H9 (cell line): ENCODE data around the gene WT1. TPM values are rescaled to one million over a fixed set of nuclear protein-coding genes. Genes with fewer than 3 reads are reported as not detected.

ENCODE experiments used
- DNase-seq: peaks from one replicate; pipeline ENCODE4 v3.0.0-alpha.2; 2017
- H2AFZ ChIP-seq: one replicate; pipeline ENCODE4 v1.6.1; 2013; ENCODE audit warnings: mild to moderate bottlenecking, low read length, control low read depth, moderate library complexity
- H2AK5ac ChIP-seq: 2 replicates; pipeline ENCODE4 v1.6.1; 2013; ENCODE audit warnings: low read length, control low read depth, mixed read lengths; ENCODE audit not compliant: insufficient read length
- H2BK120ac ChIP-seq: one replicate; pipeline ENCODE4 v1.6.1; 2013; ENCODE audit warnings: low read depth, mild to moderate bottlenecking, low read length, control low read depth, inconsistent platforms; ENCODE audit not compliant: poor library complexity, severe bottlenecking
- H2BK12ac ChIP-seq: 2 replicates; pipeline ENCODE4 v1.6.1; 2013; ENCODE audit warnings: low read length, control low read depth, mixed read lengths, low read depth; ENCODE audit not compliant: insufficient read length
- H2BK15ac ChIP-seq: 2 replicates; pipeline ENCODE4 v1.6.1; 2013; ENCODE audit warnings: low read depth, low read length, control low read depth
- H2BK20ac ChIP-seq: one replicate; pipeline ENCODE4 v1.6.1; 2013; ENCODE audit warnings: low read depth, mild to moderate bottlenecking, low read length, control low read depth, inconsistent platforms; ENCODE audit not compliant: poor library complexity, severe bottlenecking
- H2BK5ac ChIP-seq: 2 replicates; pipeline ENCODE4 v1.6.1; 2013; ENCODE audit warnings: low read length, control low read depth, mixed read lengths; ENCODE audit not compliant: insufficient read length
- H3K14ac ChIP-seq: 2 replicates; pipeline ENCODE4 v1.6.1; 2013; ENCODE audit warnings: low read length, control low read depth; ENCODE audit not compliant: insufficient read depth
- H3K18ac ChIP-seq: 2 replicates; pipeline ENCODE4 v1.6.1; 2013; ENCODE audit warnings: low read depth, mild to moderate bottlenecking, mixed read lengths, low read length, control low read depth; ENCODE audit not compliant: insufficient read length
- H3K23ac ChIP-seq: 2 replicates; pipeline ENCODE4 v1.6.1; 2013; ENCODE audit warnings: low read length, control low read depth, mixed read lengths, low read depth; ENCODE audit not compliant: insufficient read length
- H3K23me2 ChIP-seq: 2 replicates; pipeline ENCODE4 v1.6.1; 2013; ENCODE audit warnings: low read depth, mild to moderate bottlenecking, mixed read lengths, low read length, control low read depth; ENCODE audit not compliant: insufficient read length, poor library complexity, severe bottlenecking
- H3K27ac ChIP-seq: 2 replicates; pipeline ENCODE4 v1.5.1; 2013; ENCODE audit warnings: low read length, control low read depth, mixed read lengths, low read depth; ENCODE audit not compliant: insufficient read length
- H3K27me3 ChIP-seq: 2 replicates; pipeline ENCODE4 v1.6.1; 2013; ENCODE audit warnings: low read length, control low read depth, inconsistent platforms; ENCODE audit not compliant: insufficient read depth
- H3K4ac ChIP-seq: 2 replicates; pipeline ENCODE4 v1.6.1; 2013; ENCODE audit warnings: low read depth, mild to moderate bottlenecking, control low read depth, inconsistent platforms, low read length, moderate library complexity
- H3K4me1 ChIP-seq: 2 replicates; pipeline ENCODE4 v1.6.1; 2013; ENCODE audit warnings: low read length, control low read depth, inconsistent platforms; ENCODE audit not compliant: insufficient read depth
- H3K4me2 ChIP-seq: 2 replicates; pipeline ENCODE4 v1.6.1; 2013; ENCODE audit warnings: low read length, control low read depth, mixed read lengths; ENCODE audit not compliant: insufficient read length, insufficient read depth
- H3K56ac ChIP-seq: 2 replicates; pipeline ENCODE4 v1.6.1; 2013; ENCODE audit warnings: low read depth, mild to moderate bottlenecking, mixed read lengths, low read length, control low read depth; ENCODE audit not compliant: insufficient read length
- H3K79me1 ChIP-seq: 2 replicates; pipeline ENCODE4 v1.6.1; 2013; ENCODE audit warnings: low read depth, mild to moderate bottlenecking, moderate library complexity, low read length, control low read depth, inconsistent platforms; ENCODE audit not compliant: insufficient read depth, poor library complexity, severe bottlenecking
- H3K79me2 ChIP-seq: 2 replicates; pipeline ENCODE4 v1.6.1; 2013; ENCODE audit warnings: low read length, control low read depth, inconsistent platforms; ENCODE audit not compliant: insufficient read depth
- H3K9ac ChIP-seq: 2 replicates; pipeline ENCODE4 v1.6.1; 2013; ENCODE audit warnings: low read length, control low read depth, mixed read lengths; ENCODE audit not compliant: insufficient read length; ENCODE audit errors: extremely low read depth
- H3K9me3 ChIP-seq: one replicate; pipeline ENCODE4 v1.6.1; 2013; ENCODE audit warnings: low read depth, low read length, inconsistent platforms; ENCODE audit not compliant: control insufficient read depth
- H3T11ph ChIP-seq: one replicate; pipeline ENCODE4 v1.6.1; 2013; ENCODE audit warnings: mild to moderate bottlenecking, low read length, control low read depth, inconsistent platforms
- H4K20me1 ChIP-seq: one replicate; pipeline ENCODE4 v1.6.1; 2013; ENCODE audit not compliant: control insufficient read depth, insufficient read length, insufficient read depth
- H4K5ac ChIP-seq: 2 replicates; pipeline ENCODE4 v1.6.1; 2013; ENCODE audit warnings: low read depth, mild to moderate bottlenecking, mixed read lengths, low read length, control low read depth; ENCODE audit not compliant: insufficient read length
- H4K8ac ChIP-seq: replicated peaks from 2 replicates; pipeline ENCODE4 v1.6.1; 2013; ENCODE audit warnings: low read length, control low read depth, mixed read lengths, low read depth; ENCODE audit not compliant: insufficient read length
- H4K91ac ChIP-seq: 2 replicates; pipeline ENCODE4 v1.6.1; 2013; ENCODE audit warnings: low read depth, mild to moderate bottlenecking, moderate library complexity, mixed read lengths, low read length, control low read depth; ENCODE audit not compliant: insufficient read length
- H3K27ac Mint-ChIP-seq, 3 experiments: 2 replicates in 2 of 3; 3 replicates in 1 of 3; pipeline ENCODE4 v1.8.0; 2020 to 2021; ENCODE audit warnings: mixed read lengths in 3 of 3, mild to moderate bottlenecking in 1 of 3, moderate library complexity in 1 of 3
- H3K27me3 Mint-ChIP-seq: 2 replicates; pipeline ENCODE4 v1.8.0; 2021; ENCODE audit warnings: low read depth, mild to moderate bottlenecking, moderate library complexity, mixed read lengths
- H3K36me3 Mint-ChIP-seq, 3 experiments: 2 replicates in 2 of 3; 3 replicates in 1 of 3; pipeline ENCODE4 v1.8.0; 2020 to 2021; ENCODE audit warnings: low read depth in 3 of 3, mixed read lengths in 3 of 3; ENCODE audit not compliant: insufficient read depth in 1 of 3
- H3K4me1 Mint-ChIP-seq, 2 experiments: 2 replicates each; pipeline ENCODE4 v1.8.0; 2020; ENCODE audit warnings: mixed read lengths in 2 of 2
- H3K4me3 Mint-ChIP-seq, 2 experiments: 2 replicates in 1 of 2; 3 replicates in 1 of 2; pipeline ENCODE4 v1.8.0; 2020 to 2021; ENCODE audit warnings: mild to moderate bottlenecking in 2 of 2, mixed read lengths in 2 of 2, moderate library complexity in 1 of 2
- H3K9me3 Mint-ChIP-seq, 2 experiments: 2 replicates in 1 of 2; 3 replicates in 1 of 2; pipeline ENCODE4 v1.8.0; 2020; ENCODE audit warnings: mild to moderate bottlenecking in 2 of 2, mixed read lengths in 2 of 2, moderate library complexity in 1 of 2
- CTCF ChIP-seq: fragments of 200-600 bp; sonication (generic); conservative IDR thresholded peaks from 3 replicates; pipeline ENCODE4 v1.8.0; 2021; ENCODE audit warnings: antibody characterized with exemption, mild to moderate bottlenecking
- WGBS: extraction: QIAGEN DNeasy Blood & Tissue Kit; methylation state at CpG from one replicate; pipeline ENCODE4 v1.1.7; 2013; ENCODE audit warnings: missing lambda C conversion rate, low lambda C conversion rate, mixed read lengths; ENCODE audit not compliant: insufficient read length; ENCODE audit errors: extremely low coverage; 5-methylcytosine and 5-hydroxymethylcytosine counted together
- total RNA-seq: library from RNA; stranded (reverse); gene quantifications from 2 replicates; pipeline ENCODE4 v1.2.1, GENCODE V29; 2021

The WT1 gene
- total RNA-seq, 1 experiment from 2014 or later, result 0.20 TPM

- H3K4me1 Mint-ChIP-seq, result peaks cover 0 to 4% of the 10 kb centered on the region in 2 experiments; a peak in 1 of 4 replicates
- H3K9me3 ChIP-seq, result no peaks in the 10 kb centered on the region
- H2BK120ac ChIP-seq, result no peak overlapping the region
- no peak overlapping the region for H3K4me3 Mint-ChIP-seq
- TF ChIP-seq CTCF, result no peak
- H3K27me3 Mint-ChIP-seq, result peaks cover 13% of the 10 kb centered on the region
- H3K14ac ChIP-seq, result no peak overlapping the region
- H3K36me3 Mint-ChIP-seq, result no peaks in the 10 kb centered on the region
- H2BK12ac ChIP-seq, result no peak overlapping the region
- no peak overlapping the region for H3T11ph ChIP-seq
- H4K5ac ChIP-seq, result no peak overlapping the region
- no peak overlapping the region for H3K4me2 ChIP-seq
- no peak for DNase-seq
- H3K9me3 Mint-ChIP-seq, result no peaks in the 10 kb centered on the region
- no peaks in the 10 kb centered on the region for H3K4me1 ChIP-seq
- no peaks in the 10 kb centered on the region for H3K79me2 ChIP-seq
- H3K79me1 ChIP-seq, result no peaks in the 10 kb centered on the region
- no peak overlapping the region for H4K91ac ChIP-seq
- no peak overlapping the region for H3K27ac ChIP-seq
- H3K27me3 ChIP-seq, result no peaks in the 10 kb centered on the region
- WGBS, result no CpG with 5 or more reads among the region's 2 CpGs
- no peak overlapping the region for H3K23ac ChIP-seq
- no peak overlapping the region for H3K18ac ChIP-seq
- no peak overlapping the region for H3K56ac ChIP-seq
- no peak overlapping the region for H4K8ac ChIP-seq
- no peak overlapping the region for H2BK15ac ChIP-seq
- H3K4ac ChIP-seq, result no peak overlapping the region
- no peaks in the 10 kb centered on the region for H4K20me1 ChIP-seq
- H3K23me2 ChIP-seq, result no peaks in the 10 kb centered on the region
- H2AFZ ChIP-seq, result no peak overlapping the region
- H2AK5ac ChIP-seq, result no peak overlapping the region
- peak overlapping the region in 1 of 3 experiments; percentile 22; a peak in 2 of 7 replicates for H3K27ac Mint-ChIP-seq
- H2BK20ac ChIP-seq, result no peak overlapping the region
- H3K9ac ChIP-seq, result no peak overlapping the region
- no peak overlapping the region for H2BK5ac ChIP-seq
Observed at GRCh38 chr11:32454993-32455392, 19.7 kb upstream of the WT1 start.
